ENCODE measurements around the gene PP2D1.

Gene PP2D1

DNA sequence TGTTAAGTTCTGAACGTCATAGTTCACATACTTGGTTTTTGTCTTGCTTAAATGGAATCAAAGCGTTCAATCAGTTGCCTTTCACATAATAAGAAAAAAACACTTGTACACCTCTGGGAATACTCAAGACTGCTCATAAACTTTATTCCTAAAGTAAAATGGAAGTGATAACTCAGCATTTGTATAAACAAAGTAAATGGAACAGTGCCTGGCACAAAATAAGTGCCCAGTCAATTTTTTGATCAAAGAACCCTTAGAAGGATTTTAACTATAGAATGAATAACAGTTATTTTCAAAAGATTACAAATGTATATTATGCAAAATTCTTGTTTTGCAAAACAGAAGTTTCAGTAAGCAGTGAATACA lies 63.9 kb downstream of the PP2D1 start:
- no peaks in the 10 kb centered on the region for H3K27me3 ChIP-seq (ENCODE audit: control insufficient read depth in 5 of 5, insufficient read depth in 4 of 5, low read length in 5 of 5)
- H3K4me1 ChIP-seq (ENCODE audit: control insufficient read depth in 5 of 5, insufficient read depth in 5 of 5, low read length in 5 of 5): peaks cover 0 to 55% (median 35%) of the 10 kb centered on the region in 5 donors
- H3K27ac ChIP-seq (ENCODE audit: low read depth, low read length): peak overlapping the region; percentile 97
- no peaks in the 10 kb centered on the region for H3K9me3 ChIP-seq (ENCODE audit: control insufficient read depth in 5 of 5, low read length in 5 of 5)
- H3K36me3 ChIP-seq (ENCODE audit: control insufficient read depth in 5 of 5, insufficient read depth in 5 of 5, low read length in 5 of 5): peaks cover 9 to 20% (median 13%) of the 10 kb centered on the region in 5 donors
- H3K4me3 ChIP-seq (ENCODE audit: low read depth in 1 of 5, low read length in 5 of 5): peak overlapping the region; percentile 74 to 99 (median 90)
- peak overlapping the region; percentile 88 to 100 (median 99) for H3K9ac ChIP-seq (ENCODE audit: low read length in 5 of 5)

DNA sequence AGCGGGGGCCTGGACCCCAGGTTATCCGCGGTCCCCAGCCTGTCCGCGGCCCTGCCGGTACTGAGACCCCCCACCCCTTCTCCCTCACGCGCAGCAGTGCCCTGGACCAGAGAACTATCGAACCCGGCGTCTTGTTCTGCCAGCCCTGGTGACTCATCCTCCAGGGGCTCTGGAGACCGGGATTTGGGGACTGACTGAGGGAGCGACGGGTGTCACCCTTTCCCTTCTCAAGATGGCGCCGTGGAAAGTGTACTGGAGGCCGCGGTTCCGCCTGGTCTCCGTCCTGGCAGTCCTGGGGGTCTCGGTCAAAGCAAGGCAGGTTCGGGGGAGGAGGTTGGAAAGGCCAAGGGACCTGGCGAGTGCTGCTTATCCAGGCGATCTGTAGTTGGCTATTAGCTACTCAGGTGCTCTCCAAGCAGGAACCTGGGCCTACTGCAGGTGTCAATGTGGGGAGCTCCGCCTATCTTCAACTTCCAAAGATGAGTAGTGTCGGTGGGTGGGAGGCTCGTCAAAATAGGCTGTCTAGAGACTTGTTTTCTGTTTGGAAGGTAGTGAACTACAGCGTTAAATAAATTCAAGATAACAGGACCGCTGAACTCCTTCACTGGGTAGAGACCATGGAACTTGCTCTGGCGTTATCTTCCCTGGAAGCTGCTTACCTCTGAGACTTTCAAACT lies 64.4 kb downstream of the PP2D1 start:
- H3K27ac ChIP-seq (ENCODE audit: low read depth, low read length): peak overlapping the region; percentile 97
- no peaks in the 10 kb centered on the region for H3K27me3 ChIP-seq (ENCODE audit: control insufficient read depth in 5 of 5, insufficient read depth in 4 of 5, low read length in 5 of 5)
- no peaks in the 10 kb centered on the region for H3K9me3 ChIP-seq (ENCODE audit: control insufficient read depth in 5 of 5, low read length in 5 of 5)
- peak overlapping the region; percentile 88 to 100 (median 99) for H3K9ac ChIP-seq (ENCODE audit: low read length in 5 of 5)
- peak overlapping the region; percentile 74 to 99 (median 90) for H3K4me3 ChIP-seq (ENCODE audit: low read depth in 1 of 5, low read length in 5 of 5)
- peaks cover 9 to 18% (median 11%) of the 10 kb centered on the region in 5 donors for H3K36me3 ChIP-seq (ENCODE audit: control insufficient read depth in 5 of 5, insufficient read depth in 5 of 5, low read length in 5 of 5)
- H3K4me1 ChIP-seq (ENCODE audit: control insufficient read depth in 5 of 5, insufficient read depth in 5 of 5, low read length in 5 of 5): peaks cover 0 to 52% (median 35%) of the 10 kb centered on the region in 5 donors

DNA sequence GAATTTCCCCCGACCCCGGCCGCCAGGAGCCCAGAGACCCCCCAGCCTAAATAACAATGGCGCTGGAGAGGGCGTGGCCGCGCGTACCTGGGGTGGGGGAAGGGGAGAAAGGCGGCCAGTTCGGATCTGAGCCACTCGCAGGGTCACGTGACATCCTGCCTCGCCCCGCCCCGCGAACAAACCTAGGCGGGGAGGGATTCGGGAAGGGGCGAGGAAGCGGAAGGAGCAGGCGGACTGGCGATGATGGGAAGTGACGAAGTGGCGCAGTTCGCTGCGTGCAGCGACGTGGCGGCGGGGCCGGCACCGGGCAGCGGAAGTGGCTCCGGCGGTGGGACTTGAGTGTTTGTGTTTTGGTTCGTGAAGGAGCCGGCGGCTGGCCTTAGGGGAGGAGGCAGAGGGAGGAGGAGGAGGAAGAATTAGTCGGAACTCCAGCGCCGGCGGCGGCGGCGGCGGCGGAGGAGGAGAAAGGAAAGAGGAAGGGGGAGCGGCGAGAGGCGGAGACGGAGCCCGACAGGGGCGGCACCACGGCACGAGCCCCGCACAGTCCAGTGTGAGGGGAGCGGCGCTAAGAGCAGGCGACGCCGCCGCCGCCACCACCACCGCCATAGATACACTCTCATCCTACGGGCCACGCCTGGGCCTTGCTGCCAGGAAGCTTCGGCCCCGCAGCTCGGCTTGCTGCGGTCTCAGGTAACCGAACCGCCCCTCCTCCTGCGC lies 65.1 kb downstream of the PP2D1 start, which contains the start of gene RAB5A:
Gene RAB5A (plus strand): TSS at position 266 of the 717 bp plus-strand sequence. CDS start 3,802 bp downstream, outside the sequence.
- Histone ChIP-seq H3K36me3 (ENCODE audit: control insufficient read depth in 5 of 5, insufficient read depth in 5 of 5, low read length in 5 of 5) (peaks cover 5 to 13% (median 7%) of the 10 kb centered on the region in 5 donors), H3K4me3 (ENCODE audit: low read depth in 1 of 5, low read length in 5 of 5) (peak within 1 kb of the TSS; percentile 74 to 99 (median 90)), H3K27ac (ENCODE audit: low read depth, low read length) (peak within 1 kb of the TSS; percentile 97), H3K27me3 (ENCODE audit: control insufficient read depth in 5 of 5, insufficient read depth in 4 of 5, low read length in 5 of 5) (no peaks in the 10 kb centered on the region), H3K9me3 (ENCODE audit: control insufficient read depth in 5 of 5, low read length in 5 of 5) (no peaks in the 10 kb centered on the region), H3K4me1 (ENCODE audit: control insufficient read depth in 5 of 5, insufficient read depth in 5 of 5, low read length in 5 of 5) (peaks cover 0 to 46% (median 31%) of the 10 kb centered on the region in 5 donors), H3K9ac (ENCODE audit: low read length in 5 of 5) (peak within 1 kb of the TSS; percentile 88 to 100 (median 99))

DNA sequence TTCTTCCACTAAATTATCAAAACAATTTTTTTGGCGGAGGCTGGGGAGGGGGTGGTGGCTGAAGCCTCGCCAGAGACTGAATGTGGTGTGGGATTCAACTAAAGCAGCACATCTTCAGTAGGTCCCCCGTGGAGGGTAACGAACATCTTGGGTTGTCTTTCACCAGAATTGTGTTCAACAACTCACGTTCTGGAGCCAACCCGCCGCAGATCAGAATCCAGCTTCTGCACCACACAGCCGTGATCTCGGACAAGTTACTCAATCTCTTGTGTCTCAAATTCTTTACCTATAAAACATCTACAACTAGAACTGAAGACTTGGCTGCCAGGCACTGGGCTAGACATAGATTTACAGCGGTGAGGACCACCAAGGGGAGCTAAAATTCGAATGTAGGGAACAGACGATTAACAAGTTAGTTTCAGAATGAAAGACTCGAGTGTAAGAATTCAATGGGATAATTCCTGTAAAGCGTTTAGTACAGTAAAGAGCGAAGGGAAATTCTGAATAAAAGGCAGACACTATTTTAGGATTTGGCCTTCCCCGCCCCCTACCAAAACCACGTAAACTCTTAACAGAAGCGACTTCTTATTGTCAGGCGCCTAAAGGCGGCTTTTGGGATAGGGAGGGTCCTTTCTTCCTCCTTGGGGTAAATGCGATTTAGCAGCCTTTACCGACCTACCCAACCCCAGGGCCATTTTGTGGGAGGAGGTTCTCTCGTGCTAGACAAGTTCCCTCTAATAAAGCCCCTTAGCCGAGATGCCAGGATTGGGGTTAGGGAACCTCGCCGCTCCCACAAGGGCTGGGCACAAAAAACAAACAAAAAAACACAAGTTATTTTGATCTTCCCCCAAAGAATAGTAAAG lies 65.9 kb downstream of the PP2D1 start:
- Histone ChIP-seq H3K9me3 (ENCODE audit: control insufficient read depth in 5 of 5, low read length in 5 of 5) (no peaks in the 10 kb centered on the region), H3K27ac (ENCODE audit: low read depth, low read length) (peak overlapping the region; percentile 97), H3K4me3 (ENCODE audit: low read depth in 1 of 5, low read length in 5 of 5) (peak overlapping the region; percentile 74 to 99 (median 88)), H3K27me3 (ENCODE audit: control insufficient read depth in 5 of 5, insufficient read depth in 4 of 5, low read length in 5 of 5) (no peaks in the 10 kb centered on the region), H3K36me3 (ENCODE audit: control insufficient read depth in 5 of 5, insufficient read depth in 5 of 5, low read length in 5 of 5) (peaks cover 0 to 6% (median 3%) of the 10 kb centered on the region in 5 donors), H3K4me1 (ENCODE audit: control insufficient read depth in 5 of 5, insufficient read depth in 5 of 5, low read length in 5 of 5) (peaks cover 0 to 44% (median 29%) of the 10 kb centered on the region in 5 donors), H3K9ac (ENCODE audit: low read length in 5 of 5) (peak overlapping the region; percentile 74 to 100 (median 87))

DNA sequence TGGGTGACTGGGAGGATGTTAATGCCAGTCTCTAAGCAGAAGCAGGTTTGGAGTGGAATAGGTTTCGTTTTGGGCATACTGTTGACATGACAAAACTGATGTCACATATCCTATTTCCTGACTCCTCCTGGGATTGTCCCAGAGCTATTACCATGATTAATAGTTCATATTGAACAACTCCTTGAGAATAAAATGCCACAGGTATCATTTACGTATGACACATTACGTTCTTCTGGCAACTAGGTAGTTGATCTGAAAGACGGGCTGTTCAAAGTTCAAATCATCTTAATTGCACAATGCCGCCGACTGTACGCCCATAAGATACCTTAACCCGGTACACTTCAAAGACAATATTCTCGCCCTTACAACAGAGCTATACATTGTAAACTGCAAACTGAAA lies 66.5 kb downstream of the PP2D1 start:
- no peaks in the 10 kb centered on the region for H3K27me3 ChIP-seq (ENCODE audit: control insufficient read depth in 5 of 5, insufficient read depth in 4 of 5, low read length in 5 of 5)
- H3K9me3 ChIP-seq (ENCODE audit: control insufficient read depth in 5 of 5, low read length in 5 of 5): no peaks in the 10 kb centered on the region
- H3K27ac ChIP-seq (ENCODE audit: low read depth, low read length): no peak overlapping the region
- peaks cover 0 to 3% (median 0%) of the 10 kb centered on the region in 5 donors for H3K36me3 ChIP-seq (ENCODE audit: control insufficient read depth in 5 of 5, insufficient read depth in 5 of 5, low read length in 5 of 5)
- H3K4me3 ChIP-seq (ENCODE audit: low read depth in 1 of 5, low read length in 5 of 5): peak overlapping the region in 4 of 5 donors; percentile 74 to 90 (median 88)
- peaks cover 0 to 38% (median 29%) of the 10 kb centered on the region in 5 donors for H3K4me1 ChIP-seq (ENCODE audit: control insufficient read depth in 5 of 5, insufficient read depth in 5 of 5, low read length in 5 of 5)
- H3K9ac ChIP-seq (ENCODE audit: low read length in 5 of 5): no peak overlapping the region

DNA sequence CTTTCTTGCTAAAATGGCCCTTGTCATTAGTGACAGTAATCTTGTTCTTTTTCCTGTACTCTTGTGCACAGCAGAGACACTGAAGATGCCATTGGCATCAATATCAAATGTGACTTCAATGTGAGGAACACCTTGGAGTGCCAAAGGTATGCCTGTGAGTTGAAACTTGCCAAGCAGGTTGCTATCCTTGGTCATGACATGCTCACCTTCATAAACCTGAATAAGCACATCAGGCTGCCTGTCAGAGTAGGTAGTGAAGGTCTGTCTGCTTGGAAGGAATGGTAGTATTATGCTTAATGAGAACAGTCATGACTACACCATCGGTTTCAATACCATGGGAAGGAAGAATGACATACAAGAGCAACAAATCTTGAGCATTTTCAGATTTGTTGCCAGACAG lies 71.4 kb downstream of the PP2D1 start:
- no peak overlapping the region for H3K27ac ChIP-seq (ENCODE audit: low read depth, low read length)
- no peaks in the 10 kb centered on the region for H3K27me3 ChIP-seq (ENCODE audit: control insufficient read depth in 5 of 5, insufficient read depth in 4 of 5, low read length in 5 of 5)
- H3K4me1 ChIP-seq (ENCODE audit: control insufficient read depth in 5 of 5, insufficient read depth in 5 of 5, low read length in 5 of 5): peaks cover 0 to under 1% (median 0%) of the 10 kb centered on the region in 5 donors

DNA sequence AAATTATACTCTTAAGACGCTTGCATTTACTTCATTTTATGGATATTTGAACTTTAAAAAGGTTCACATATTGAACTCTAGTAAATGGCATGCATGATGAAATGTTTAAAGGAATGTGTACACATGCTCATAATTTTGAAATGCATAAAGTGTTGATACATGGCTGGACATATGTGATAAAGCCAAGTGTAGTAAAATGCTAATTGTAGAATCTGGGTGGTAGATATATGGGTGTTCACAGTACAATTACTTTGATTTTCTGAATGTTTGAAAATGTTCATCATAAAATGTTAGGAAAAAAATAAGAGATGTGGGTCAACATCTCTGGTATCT lies 73.8 kb downstream of the PP2D1 start:
- Histone ChIP-seq H3K27ac (ENCODE audit: low read depth, low read length) (no peak overlapping the region), H3K9ac (ENCODE audit: low read length in 5 of 5) (no peak overlapping the region), H3K27me3 (ENCODE audit: control insufficient read depth in 5 of 5, insufficient read depth in 4 of 5, low read length in 5 of 5) (peaks cover 0 to 4% (median 2%) of the 10 kb centered on the region in 5 donors), H3K36me3 (ENCODE audit: control insufficient read depth in 5 of 5, insufficient read depth in 5 of 5, low read length in 5 of 5) (no peaks in the 10 kb centered on the region), H3K4me3 (ENCODE audit: low read depth in 1 of 5, low read length in 5 of 5) (no peak overlapping the region), H3K9me3 (ENCODE audit: control insufficient read depth in 5 of 5, low read length in 5 of 5) (no peaks in the 10 kb centered on the region), H3K4me1 (ENCODE audit: control insufficient read depth in 5 of 5, insufficient read depth in 5 of 5, low read length in 5 of 5) (no peaks in the 10 kb centered on the region)

More for the DNA sequence above, 71.4 kb downstream of the PP2D1 start:
- no peaks in the 10 kb centered on the region for H3K9me3 ChIP-seq (ENCODE audit: control insufficient read depth in 5 of 5, low read length in 5 of 5)
- H3K9ac ChIP-seq (ENCODE audit: low read length in 5 of 5): no peak overlapping the region
- H3K36me3 ChIP-seq (ENCODE audit: control insufficient read depth in 5 of 5, insufficient read depth in 5 of 5, low read length in 5 of 5): peaks cover 0 to 3% (median 0%) of the 10 kb centered on the region in 5 donors
- H3K4me3 ChIP-seq (ENCODE audit: low read depth in 1 of 5, low read length in 5 of 5): no peak overlapping the region

DNA sequence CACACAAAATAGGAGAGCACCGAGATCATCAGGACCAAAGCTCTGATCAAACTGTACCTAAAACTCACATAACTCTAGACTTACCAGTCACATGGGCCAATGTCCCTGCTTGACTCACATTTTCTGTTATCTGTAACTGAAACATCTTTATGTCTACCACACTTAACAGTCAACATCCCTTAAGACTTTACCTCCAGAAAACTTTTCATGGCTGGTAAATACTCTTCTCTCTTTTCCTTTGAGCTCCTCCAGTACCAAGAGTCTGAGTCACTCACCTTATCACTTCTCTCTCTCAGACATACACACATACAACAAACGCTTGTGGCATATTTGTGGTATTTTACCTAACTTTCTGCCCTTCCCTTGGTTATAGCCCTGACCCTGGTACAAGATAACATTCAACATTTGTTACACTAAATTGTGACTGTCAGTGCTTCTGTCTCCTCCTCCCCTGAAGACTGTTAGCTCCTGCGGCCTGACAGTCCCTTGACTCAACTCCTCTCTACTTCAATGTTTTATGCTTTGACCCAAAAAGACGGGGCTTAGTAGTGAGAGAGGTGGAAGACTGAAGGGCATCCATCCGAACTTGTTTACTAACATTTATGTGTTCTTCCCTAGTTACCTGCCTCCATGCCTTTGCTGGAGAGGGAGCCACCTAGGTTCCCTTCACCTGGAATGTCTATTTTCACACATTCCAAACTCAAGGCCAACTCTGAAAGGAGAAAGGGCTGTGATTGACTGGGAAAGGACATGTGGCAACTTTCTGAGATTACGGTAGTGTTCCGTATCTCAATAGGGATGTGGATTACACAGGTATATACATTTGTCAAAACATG lies 74.4 kb downstream of the PP2D1 start:
- no peaks in the 10 kb centered on the region for H3K9me3 ChIP-seq (ENCODE audit: control insufficient read depth in 5 of 5, low read length in 5 of 5)
- no peak overlapping the region for H3K9ac ChIP-seq (ENCODE audit: low read length in 5 of 5)
- no peaks in the 10 kb centered on the region for H3K36me3 ChIP-seq (ENCODE audit: control insufficient read depth in 5 of 5, insufficient read depth in 5 of 5, low read length in 5 of 5)
- H3K4me1 ChIP-seq (ENCODE audit: control insufficient read depth in 5 of 5, insufficient read depth in 5 of 5, low read length in 5 of 5): no peaks in the 10 kb centered on the region
- H3K27ac ChIP-seq (ENCODE audit: low read depth, low read length): no peak overlapping the region
- H3K27me3 ChIP-seq (ENCODE audit: control insufficient read depth in 5 of 5, insufficient read depth in 4 of 5, low read length in 5 of 5): peaks cover 0 to 4% (median 2%) of the 10 kb centered on the region in 5 donors
- no peak overlapping the region for H3K4me3 ChIP-seq (ENCODE audit: low read depth in 1 of 5, low read length in 5 of 5)
